ENCODE measurements around the gene SDF2L1. TPM values are rescaled to one million over a fixed set of nuclear protein-coding genes. Genes with fewer than 3 reads are reported as not detected.

The SDF2L1 gene
- total and polyA plus RNA-seq, 2 of the 13 experiments (the other 11 are each of a cell fraction or from before 2014, with no cell fraction given): 18.0 to 57.4 TPM

GRCh38 chr22:21679383-21679782 lies 37.3 kb downstream of the SDF2L1 start (continued):
- TF ChIP-seq NFAT5 (CRISPR knock-in tag; IDR thresholded peaks at IDR 0.05) (no peak), TP53 (CRISPR knock-in tag; conservative IDR thresholded peaks at IDR 0.05) (no peak), ARID5B (CRISPR knock-in tag; IDR thresholded peaks at IDR 0.05) (no peak), AKNA (CRISPR knock-in tag; IDR thresholded peaks at IDR 0.05; ENCODE audit: borderline replicate concordance) (no peak), MAF1 (CRISPR knock-in tag; IDR thresholded peaks at IDR 0.05; ENCODE audit: borderline replicate concordance) (no peak), ARID2 (CRISPR knock-in tag; IDR thresholded peaks at IDR 0.05; ENCODE audit: borderline replicate concordance) (no peak), FOXK2 (IDR thresholded peaks at IDR 0.05) (no peak)
